Tibial nerve (tissue), 3 donors: Measurements from ENCODE around the gene BBC3.

Source experiments
- CTCF ChIP-seq, 5 experiments: fragments of 200-600 bp in 3 of 5; fragments of 450-650 bp in 2 of 5; sonication (generic) in 3 of 5; IDR thresholded peaks; one replicate each; pipeline ENCODE4 v1.5.1; 2016 to 2019; ENCODE audit warnings: antibody characterized with exemption in 5 of 5, mild to moderate bottlenecking in 3 of 5, moderate library complexity in 2 of 5
- POLR2A ChIP-seq, 2 donors: fragments of 450-650 bp; IDR thresholded peaks; one replicate each; pipeline ENCODE4 v1.6.1; 2017; ENCODE audit warnings: antibody characterized with exemption in 2 of 2, mild to moderate bottlenecking in 2 of 2, moderate library complexity in 2 of 2

GRCh38 chr19:47269596-47269995 lies 38.6 kb upstream of the BBC3 start:
- TF ChIP-seq CTCF (IDR thresholded peaks at IDR 0.05): no peak
- no peak for TF ChIP-seq POLR2A (IDR thresholded peaks at IDR 0.05)
